ENCODE data around the gene MFAP3.
"Not testable (repeated sequence)": the region's sequence is repeated elsewhere in the genome, so short reads cannot be mapped to it uniquely, and the experiment has no call there.

GRCh38 chr5:154018919-154019318 lies 19.8 kb upstream of the MFAP3 start:
- TF ChIP-seq POLR2AphosphoS5, CTCF, POLR2A (IDR thresholded peaks at IDR 0.05): not testable (repeated sequence)
